NCI-H345 (cell line): ENCODE results near the gene ADAM12.

Experiments used
- DNase-seq: peaks from one replicate; lab custom pipeline; 2025; lab: John Stamatoyannopoulos, UW

ADAM12 gene

DNA sequence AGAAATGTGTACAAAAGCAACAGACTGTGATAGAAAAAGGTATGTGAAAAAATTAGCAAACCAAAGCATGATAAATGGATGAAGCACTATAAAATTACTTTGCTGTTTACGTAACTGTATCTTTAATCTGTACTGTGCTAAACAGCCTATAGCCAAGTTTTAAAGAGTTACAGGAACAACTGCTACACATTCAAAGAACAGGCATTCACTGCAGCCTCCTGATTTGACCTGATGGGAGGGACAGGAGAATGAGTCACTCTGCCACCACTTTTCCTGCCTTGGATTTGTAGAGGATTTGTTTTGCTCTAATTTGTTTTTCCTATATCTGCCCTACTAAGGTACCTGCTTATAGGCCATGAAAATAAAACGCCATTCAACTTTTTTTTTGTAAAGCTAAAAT, 375.8 kb downstream of the ADAM12 start:
- DNase-seq = no peak

DNA sequence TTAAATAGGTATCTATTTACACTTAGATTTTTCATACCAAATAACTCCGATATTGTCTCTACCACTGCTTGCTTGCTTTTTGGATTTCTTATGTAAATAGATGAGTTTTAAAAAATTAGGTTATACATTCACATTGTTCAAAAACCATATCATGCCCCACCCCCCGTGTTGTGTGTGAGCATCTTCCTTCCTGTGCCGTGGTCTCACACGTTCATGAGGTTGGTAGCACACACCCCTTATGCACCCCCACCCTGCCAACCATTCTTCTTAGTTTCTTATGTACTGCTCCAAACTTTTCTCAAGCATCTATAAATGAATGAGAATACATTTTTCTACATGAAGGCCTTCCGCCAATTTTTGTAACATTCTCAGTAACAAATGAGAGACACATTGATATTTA, 376.3 kb downstream of the ADAM12 start:
- DNase-seq = no peak

DNA sequence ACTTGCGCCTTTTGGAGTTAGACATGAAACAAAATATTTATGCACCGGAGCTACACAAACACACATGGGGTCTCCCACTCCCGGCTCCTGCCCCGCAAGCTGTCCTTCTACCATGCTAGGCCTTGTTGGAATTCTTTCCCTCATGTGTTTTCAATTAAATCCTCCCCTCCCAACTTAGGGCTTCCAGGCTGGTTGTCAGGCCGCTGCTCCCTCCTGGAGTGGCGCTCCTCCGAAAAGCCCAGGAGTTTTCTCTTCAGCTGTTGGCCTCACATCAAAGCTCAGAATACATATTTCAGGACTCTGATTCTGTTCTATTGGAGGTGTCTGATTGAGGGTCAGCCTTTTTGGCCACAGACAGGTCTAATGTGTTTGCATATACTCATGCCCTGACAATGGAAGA, 378.6 kb downstream of the ADAM12 start:
- no peak for DNase-seq

DNA sequence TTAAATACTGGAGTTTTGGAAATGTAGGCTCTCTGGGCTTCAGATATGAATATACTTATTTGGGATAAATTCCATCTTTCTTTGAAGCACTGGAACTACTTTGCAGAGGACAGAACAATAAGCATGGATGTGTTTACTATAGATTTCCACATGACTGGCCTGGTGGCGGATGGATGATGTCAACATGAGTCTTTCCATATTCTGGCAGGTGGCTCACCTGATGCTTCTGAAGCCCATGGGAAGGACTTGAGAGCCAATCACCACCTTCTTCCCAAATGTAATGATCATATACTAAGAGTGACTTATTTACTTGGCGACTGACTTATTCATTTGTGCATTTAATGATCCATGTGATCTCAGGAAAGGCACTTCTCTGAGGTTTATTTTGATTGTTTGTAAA, 381.4 kb downstream of the ADAM12 start:
- DNase-seq = peak; percentile 22

DNA sequence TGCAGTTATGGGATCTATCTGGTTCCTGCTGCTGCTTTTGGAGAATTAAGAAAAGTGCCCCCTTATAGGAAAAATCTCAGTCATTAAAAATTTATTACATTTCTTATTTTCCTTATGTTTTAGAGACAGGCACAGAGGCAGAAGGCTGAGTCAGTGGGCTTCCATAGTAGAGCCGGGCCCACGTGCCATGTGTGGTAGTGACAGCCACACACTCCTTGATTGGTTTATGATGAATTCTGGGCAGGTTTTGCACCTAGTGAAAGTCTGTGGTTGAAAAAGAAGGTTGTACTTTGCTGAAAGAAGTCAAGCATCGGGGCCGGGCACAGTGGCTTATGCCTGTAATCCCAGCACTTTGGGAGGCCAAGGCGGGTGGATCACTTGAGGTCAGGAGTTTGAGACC, 382.0 kb downstream of the ADAM12 start:
- no peak for DNase-seq

DNA sequence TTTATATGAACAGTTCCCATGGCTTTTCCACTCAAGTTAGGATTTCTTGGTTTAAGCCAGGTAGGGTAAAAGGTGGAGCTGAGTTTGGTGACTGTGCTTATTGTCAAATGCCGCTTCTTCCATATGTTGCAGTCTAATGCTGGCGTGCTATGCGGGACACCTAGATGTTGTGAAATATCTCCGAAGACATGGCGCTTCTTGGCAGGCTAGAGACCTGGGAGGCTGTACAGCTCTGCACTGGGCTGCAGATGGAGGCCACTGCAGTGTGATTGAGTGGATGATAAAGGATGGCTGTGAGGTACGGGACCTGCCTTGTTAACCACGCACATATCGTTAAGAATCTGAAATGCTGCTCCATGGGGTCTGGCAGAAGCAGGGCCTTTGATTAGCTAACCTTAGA, 383.5 kb downstream of the ADAM12 start:
- DNase-seq = no peak

DNA sequence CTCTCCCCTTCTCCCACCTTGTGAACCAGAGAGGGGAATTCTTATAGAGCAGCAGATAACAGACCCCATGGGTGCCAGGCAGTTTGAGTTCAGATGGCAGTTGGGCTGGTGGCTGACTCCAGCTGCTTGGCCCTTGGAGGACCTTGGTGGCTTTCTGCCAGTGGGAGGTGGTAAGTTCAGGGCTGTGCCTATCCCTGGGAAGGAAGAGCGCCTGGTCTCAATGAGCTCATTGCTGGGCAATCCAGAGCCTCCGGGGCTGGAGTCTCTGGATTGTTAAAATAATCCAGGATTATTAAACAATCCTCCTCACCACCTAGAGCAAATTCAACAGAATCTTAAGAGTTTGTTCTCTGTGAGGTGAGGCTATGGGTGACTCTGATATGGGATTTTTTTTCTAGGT, 386.7 kb downstream of the ADAM12 start:
- DNase-seq = no peak

DNA sequence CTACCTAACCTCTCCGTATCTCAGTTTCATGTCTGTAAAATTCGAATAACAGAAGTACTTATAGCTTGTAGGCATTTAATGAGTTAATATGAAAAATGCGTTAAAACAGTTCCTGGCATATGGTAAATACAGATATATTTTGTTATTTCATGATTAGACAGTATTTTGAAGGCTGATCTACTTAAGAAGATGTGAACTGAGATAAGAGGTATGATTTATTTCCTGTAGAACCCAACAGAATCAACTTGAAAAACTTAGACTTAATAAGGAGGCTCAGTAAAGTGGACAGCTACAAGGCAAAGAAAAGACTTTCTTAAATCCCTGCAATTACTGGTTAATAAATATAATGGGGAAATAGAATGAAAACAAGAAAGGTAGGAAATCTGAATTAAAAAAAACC, 388.6 kb downstream of the ADAM12 start:
- DNase-seq = no peak

DNA sequence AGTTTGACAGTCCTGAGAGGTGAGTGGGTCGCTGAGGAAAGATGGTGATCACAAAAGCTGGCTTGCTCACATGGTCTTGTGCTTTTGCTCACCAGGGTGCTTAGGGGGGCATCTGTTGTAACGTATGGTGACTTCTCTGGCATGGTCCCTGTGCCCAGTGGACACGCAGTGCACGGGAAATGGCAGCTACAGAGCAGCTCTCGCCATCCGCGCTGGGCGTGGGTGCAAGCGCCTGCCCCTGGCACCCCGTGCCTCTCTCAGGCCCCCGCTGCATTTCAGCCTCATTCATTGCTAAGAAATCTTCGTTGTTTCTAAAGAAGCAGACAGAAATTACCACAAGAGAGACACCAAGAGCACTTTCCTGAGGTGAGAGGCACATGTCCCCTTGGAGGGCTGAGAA, 390.7 kb downstream of the ADAM12 start:
- no peak for DNase-seq

DNA sequence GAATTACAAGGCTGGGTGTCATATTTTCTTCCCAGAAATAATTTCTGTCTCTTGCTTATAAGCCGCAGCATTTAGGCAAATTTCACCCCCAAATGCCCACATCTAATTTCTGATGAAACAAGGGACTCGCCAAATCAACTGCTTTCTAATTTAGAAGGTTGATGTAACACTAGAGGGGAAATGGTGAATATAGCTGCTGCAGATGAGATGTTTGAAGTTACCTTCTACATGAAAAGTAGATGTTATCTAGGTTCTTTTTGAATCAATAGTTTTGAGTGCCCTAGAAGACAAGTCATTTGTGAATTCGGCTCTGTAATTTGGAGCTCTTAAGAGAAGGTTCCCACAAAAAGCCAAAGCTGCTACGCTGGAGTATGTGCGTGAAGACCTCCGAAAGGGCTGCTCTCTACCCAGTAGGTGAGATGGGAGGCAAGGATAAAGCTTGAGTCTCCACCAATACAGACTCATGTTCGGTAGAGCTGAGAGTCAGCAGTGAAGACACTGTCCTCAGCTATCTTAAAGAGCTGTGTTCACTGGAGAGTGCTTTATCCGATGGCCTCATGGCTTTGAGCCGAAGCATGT, 392.5 kb downstream of the ADAM12 start:
- no peak for DNase-seq

DNA sequence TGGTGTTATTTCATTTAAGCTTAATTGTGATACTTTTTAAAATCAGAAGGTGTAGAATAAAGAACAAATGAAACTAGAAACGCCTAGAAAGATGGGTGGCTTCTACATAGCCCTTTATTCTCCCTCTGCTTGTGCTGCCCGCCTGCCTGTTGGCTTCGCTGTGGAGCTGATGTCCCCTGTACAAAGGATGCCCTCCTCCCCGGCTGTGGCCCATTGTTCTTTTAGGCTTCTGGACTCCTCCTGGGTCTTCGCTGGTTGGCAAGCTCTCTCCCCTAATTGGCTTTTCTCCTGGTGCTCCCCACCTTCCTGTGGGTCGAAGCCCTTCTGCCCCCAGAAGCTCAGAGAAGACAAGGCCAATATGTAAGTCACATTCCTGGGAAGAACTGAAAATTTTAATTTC, 393.7 kb downstream of the ADAM12 start:
- no peak for DNase-seq

DNA sequence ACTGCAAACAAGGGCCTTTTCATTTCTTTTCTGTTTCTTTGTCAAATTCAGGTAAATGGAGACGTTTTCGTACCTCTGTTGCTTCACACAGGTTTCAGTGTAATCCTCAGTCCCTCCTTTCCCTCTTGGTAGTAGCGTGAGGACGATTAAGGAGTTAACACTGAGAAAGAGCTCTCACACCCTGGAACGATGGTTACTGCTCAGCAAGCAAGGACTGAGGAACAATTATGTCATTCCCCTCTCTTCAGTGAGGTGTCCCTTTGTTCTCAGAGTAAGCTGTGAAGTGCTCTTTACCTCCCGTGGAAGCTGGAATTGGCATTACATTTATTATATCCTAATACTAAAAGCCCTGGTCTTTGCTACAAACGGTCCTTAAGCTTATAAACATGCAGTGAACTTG, 396.0 kb downstream of the ADAM12 start:
- DNase-seq = peak; percentile 44

DNA sequence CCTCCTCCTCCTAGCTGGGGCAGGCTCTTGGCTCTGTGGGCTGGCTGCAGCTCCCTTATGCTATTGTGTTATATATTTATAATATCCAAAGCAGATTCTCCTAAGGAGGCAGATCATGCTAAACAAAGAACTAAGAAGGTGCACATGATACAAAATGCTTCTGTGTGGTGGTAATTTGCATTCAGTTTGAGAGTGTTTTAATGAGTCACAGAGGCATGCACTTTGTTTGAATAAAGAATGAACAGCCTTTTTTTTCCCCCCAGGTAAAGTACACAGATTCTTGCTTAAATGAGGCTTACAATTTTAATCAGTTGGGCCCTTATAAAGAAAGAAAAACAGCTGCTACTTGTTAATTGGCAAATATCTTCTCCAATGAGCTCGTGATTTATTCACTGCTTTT, 396.9 kb downstream of the ADAM12 start:
- DNase-seq = peak; percentile 26

DNA sequence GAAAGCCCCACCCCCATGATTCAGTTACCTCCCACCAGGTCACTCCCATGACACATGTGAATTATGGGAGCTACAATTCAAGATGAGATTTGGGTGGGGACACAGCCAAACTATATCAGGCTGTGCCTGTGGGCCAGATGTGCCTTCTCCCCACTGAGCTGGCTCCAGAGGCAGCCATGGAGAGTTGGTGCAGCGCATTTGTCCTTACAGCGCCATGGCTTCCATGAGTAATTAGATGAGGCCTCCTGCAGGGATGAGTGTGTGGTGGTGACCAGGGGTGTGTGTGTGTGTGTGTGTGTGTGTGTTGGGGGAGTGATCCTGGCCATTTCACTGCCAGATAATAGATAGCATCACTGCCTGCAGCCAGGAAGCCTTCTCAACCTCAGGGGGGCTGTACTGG, 397.3 kb downstream of the ADAM12 start:
- peak; percentile 32 for DNase-seq

DNA sequence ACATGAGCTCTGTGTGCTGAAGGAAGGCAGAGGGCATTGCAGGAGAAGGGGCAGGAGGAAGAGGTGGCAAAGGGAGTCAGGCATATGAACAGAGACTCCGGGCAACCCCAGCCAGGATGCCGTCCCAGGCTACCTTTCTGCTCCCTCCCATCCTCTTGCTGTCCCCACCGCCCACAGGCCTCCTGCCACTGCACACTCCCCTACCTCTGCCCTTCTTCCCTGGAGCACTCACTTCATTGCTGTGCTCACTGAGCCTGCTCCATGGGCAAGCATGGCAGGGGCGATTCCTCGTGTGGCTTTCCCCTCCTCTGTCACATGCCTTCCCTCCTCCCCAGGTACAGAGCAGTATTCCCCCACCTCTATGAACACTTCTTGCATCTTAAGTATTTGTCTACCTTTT, 398.5 kb downstream of the ADAM12 start:
- no peak for DNase-seq

DNA sequence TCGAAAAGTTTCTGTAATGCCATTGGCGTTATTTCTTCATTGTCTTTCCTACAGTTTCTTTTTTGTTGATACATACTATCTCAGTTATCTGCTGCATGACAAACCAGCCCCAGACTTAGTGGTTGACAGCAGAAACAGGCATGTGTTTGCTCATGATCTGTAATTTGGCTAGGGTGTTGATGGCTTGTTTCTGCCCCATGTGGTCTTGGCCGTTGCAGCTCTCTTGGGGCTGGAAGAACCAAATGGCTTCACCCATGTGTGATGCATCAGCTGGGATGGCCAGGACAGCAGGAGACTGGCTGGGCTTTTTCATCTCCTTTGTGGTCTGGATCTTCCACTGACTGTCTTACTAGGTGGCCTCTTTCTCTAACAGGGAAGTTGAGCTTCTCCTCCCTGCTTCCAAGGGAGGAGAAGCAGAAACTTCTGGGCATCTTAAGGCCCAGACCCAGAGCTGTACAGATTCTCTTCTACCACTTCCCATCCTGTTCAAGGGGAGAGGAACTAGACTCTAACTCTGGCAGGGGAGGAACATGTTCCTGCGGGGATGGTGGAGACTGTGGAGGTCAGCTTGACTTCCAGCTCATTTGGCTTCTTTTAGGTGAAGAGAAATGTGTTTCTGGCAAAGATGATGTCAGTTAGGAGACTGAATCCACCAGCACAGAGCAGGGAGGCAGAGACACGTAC, 402.6 kb downstream of the ADAM12 start:
- DNase-seq = no peak

DNA sequence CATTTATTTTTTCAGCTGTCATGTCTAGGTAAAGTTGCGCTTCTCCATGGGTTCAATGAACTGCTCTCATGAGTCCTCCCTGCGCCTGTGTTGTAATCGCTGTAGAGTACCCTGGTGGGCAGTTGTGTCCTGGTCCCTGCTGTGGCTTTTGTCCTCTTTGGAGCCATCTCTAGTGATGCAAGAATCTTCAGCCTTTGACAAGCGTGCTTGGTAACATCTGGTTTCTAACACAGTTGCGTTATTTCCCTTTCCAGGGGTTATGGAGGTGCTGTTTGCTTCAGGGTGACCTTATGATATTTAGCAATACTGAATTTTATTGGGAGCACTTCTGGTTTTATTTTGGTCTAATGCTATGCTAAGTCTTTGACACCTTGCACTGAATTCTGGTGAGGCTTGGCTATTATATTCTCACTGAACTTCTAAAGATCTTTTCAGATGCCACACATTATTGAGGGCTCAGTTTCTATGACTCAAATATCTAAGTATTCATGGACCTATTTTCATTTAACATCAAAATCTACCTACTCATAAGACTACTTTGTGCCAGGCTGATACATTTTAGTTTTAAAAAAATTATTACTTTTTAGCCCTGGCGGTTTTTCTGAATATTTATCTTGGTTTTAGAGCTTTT, 403.3 kb downstream of the ADAM12 start:
- DNase-seq = no peak

DNA sequence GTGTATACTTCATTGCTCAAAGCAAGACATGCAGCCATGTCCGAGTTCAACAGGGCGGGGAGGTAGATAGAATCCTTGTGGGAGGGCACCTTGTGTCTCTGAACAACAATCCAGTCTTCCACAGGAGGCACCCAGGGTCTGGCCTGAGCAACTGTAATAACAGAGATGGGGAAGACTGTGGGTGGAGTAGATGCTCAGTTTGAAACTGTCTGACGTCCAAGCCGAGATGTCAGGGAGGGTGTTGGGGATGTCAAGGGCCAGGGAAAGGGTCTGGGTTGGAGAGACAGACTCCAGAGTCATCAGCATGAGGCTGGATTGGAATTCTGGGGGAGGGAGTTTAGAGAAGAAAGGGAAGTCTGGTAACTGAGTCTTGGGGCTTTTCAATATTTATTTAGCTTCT, 403.9 kb downstream of the ADAM12 start:
- DNase-seq = no peak

DNA sequence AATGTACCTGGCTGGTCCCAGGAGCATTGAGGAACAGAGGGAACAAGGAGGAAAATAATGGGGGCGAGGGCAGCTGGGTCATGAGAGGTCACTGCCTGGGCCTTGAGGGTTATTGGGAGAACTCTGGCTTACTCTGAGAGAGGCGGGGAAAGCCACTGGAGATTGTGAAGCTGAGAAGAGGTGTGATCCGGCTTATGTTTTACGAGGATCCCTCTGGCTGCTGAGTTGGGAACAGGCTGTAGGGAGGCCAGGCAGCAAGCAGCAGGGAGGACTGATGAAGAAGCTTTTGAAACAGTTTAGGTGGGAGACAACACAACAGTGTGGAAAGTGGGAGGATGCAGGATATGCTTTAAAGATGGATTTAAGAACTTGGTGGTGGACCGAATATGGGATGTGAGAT, 404.6 kb downstream of the ADAM12 start:
- no peak for DNase-seq

DNA sequence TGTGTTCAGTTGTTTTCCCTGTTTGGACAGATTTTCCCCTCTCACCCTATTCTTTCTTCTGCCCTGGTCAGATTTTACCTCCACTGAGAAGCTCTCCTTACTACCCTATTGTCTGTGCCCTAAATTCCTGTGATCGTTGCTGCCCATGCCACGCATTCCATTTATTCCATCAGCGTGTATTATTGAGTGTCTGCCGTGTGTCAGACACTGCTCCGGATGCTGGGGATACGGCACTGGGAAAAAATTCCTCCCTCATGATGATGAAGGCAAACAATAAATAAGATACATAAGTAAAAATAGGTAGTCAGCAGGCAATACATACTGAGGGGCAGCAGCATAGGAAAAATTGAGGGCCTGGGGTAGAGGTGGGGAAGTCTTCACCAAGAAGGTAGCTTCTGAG, 405.1 kb downstream of the ADAM12 start:
- no peak for DNase-seq

DNA sequence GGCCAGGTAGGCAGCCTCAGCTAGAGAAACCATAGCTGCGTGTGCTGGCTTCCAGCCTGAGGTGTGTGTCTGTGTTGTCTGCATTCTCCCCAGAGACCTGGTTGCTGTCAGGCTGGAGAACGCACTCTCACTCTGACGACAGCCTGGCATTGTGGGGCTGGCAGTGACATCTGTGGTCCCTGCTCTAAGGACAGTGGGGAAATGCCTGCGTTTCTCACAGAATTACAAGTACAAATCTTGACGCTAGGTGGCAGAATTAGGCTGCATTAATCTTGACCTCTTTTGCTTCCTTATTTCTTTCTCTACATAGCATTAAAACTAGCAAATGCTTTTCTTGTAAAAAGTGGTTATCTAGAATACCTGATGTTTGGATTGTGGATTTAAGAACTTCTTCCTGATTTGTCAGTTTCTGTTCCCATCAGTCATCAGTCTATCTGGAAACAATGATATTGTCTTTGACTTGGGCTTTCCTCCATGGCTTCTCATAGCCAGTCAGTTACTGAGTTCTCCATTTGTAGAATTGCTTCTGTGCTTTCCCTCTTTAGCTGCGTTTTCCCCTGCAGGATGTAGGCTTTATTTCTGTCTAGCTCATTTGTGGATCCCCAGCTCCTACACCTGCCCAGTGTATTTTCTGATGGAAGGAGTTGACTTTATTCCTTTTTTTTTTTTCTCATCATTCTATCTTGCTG, 405.9 kb downstream of the ADAM12 start:
- DNase-seq = peak; percentile 24

DNA sequence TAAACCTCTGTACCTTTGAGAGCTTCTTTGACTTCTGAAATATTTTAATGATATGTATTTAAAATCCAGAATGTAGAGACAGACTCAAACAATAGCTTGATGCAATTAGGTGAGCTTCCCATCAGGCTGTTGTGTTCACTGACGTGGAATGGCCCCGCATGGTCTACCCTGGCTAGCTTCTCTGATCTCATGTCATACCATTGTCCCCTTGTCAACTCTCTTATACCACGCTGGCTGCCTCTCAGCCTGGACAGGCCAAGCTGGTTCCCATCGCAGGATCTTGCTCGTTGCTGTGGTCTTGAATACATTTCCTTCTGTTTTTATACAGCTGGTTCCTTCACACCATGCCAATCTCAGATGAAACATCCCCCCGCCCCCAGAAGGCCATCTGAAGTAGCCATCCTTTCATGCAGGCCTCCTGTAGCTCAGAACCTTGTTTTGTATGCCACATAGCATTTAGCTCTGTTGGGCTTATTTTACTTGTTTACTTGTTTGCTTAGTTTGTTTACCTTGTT, 407.7 kb downstream of the ADAM12 start:
- DNase-seq = no peak

DNA sequence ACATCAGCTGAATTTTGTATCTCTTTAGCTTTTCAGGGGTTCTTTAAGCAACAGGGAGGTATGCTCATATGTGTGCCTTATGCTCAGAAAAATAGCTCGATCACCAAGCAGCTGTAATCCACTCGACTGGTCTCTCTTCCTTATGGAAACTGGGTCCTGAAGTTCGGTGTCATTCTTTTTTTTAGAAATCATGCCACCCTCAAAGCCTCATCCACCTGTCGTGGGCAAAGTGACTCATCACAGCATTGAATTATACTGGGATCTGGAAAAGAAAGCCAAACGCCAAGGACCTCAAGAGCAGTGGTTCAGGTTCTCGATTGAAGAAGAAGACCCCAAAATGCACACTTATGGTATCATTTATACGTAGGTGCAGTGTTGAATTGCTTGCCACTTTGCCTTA, 408.3 kb downstream of the ADAM12 start:
- DNase-seq = no peak
